ENCODE data around the gene DEFB110.

DEFB110 gene

DNA sequence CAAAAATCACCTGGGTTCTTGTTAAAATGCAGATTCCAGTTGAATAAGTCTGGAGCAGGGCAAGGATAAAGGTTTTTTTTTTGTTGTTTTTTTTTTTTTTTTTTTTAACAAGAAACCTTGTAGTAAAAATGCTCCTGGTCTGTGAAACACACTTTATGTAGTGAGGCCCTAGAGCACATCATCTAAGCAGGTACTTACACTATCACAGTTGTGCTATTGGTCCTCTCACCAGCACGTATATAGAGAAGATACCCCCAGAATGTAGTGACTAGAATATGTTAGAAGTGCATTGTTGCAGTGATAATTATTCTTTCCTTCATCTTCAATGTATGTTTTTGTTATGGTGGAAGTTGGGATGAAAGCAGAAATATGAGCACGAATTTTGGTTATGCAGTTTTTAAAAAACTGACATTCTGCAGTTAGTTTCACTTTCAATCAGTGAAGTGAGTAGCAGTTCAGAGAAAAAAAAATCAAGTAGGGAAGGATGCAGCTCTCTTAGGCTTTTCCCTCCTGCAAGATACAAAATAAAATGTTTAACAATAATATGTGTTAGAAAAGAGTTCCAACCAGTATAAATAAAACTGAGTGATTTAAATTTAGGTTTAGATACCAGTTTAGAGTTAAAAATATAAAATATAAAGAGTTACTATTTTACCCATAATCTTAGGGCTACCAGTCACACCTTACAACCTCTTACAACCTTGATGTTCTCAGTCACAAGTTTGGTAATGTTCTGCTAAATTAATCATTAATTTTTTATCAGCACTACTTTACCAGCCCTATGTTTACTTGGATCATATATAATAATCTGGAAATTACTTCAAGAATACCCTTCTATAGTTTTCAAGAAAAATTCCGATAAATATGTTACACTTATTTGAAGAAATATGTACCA, 43.2 kb downstream of the DEFB110 start:
- Mint-ChIP-seq H3K27me3 (ENCODE audit: low read depth, poor library complexity) (no peaks in the 10 kb centered on the region), H3K4me1 (no peaks in the 10 kb centered on the region), H3K36me3 (ENCODE audit: low read depth) (no peaks in the 10 kb centered on the region), H3K4me3 (no peak overlapping the region), H3K9me3 (no peaks in the 10 kb centered on the region), H3K27ac (no peak overlapping the region)
- DNase-seq = no peak
- TF ChIP-seq, protein P1, sequence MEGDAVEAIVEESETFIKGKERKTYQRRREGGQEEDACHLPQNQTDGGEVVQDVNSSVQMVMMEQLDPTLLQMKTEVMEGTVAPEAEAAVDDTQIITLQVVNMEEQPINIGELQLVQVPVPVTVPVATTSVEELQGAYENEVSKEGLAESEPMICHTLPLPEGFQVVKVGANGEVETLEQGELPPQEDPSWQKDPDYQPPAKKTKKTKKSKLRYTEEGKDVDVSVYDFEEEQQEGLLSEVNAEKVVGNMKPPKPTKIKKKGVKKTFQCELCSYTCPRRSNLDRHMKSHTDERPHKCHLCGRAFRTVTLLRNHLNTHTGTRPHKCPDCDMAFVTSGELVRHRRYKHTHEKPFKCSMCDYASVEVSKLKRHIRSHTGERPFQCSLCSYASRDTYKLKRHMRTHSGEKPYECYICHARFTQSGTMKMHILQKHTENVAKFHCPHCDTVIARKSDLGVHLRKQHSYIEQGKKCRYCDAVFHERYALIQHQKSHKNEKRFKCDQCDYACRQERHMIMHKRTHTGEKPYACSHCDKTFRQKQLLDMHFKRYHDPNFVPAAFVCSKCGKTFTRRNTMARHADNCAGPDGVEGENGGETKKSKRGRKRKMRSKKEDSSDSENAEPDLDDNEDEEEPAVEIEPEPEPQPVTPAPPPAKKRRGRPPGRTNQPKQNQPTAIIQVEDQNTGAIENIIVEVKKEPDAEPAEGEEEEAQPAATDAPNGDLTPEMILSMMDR (IDR thresholded peaks at IDR 0.05) = no peak

DNA sequence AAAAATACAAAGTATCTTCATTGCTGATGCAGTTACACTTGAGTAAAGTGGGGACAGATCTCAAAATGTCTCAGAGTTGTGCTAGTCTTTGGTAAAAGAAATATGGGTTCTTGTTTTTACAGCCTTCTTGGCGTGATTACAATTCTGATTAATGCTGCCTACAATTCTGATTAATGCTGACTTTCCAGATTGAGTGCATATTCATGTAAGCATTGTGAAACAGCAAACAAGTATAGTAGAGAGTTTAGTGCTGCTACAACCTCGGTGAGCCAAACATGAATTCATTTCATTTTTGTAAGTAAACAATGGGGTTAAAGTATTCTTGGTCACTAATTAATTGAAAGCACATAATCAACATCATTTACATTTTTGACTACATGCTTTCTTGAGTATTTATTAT, 52.2 kb downstream of the DEFB110 start, which contains the start of gene DEFB113:
DEFB113 (minus strand) TSS at position 21 of the 400 bp plus-strand sequence; CDS start at position 21, 0 bp downstream.
- DNase-seq = no peak
- Mint-ChIP-seq H3K4me3 (no peak within 1 kb of the TSS), H3K36me3 (ENCODE audit: low read depth) (no peaks in the 10 kb centered on the region), H3K4me1 (no peaks in the 10 kb centered on the region), H3K27ac (no peak within 1 kb of the TSS), H3K27me3 (ENCODE audit: low read depth, poor library complexity) (no peaks in the 10 kb centered on the region), H3K9me3 (no peaks in the 10 kb centered on the region)
- TF ChIP-seq, protein P1 (IDR thresholded peaks at IDR 0.05) = no peak
